PC-9 (cell line): ENCODE measurements around the gene ANKRD61. TPM values are rescaled to one million over a fixed set of nuclear protein-coding genes. Genes with fewer than 3 reads are reported as not detected.
A peak's percentile ranks its signal among the peaks of the same experiment; 100 is the strongest.
"Not testable (repeated sequence)": the region's sequence is repeated elsewhere in the genome, so short reads cannot be mapped to it uniquely, and the experiment has no call there.

Source experiments
- BruUV-seq: library from RNA; stranded (reverse); fragments of 400-500 nt; replicated peaks from 2 replicates; lab custom pipeline; 2021; lab: Mats Ljungman, UMichigan
- CTCF ChIA-PET: fragments of 300-600 bp; sonication (Branson Sonifier 250); formaldehyde crosslinking; loops from one replicate; lab custom pipeline; 2022; ENCODE audit warnings: antibody characterized with exemption; lab: Charles Lee
- POLR2A ChIA-PET: fragments of 300-600 bp; sonication (Branson Sonifier 250); formaldehyde crosslinking; loops from one replicate; lab custom pipeline; 2022; ENCODE audit warnings: antibody characterized with exemption; ENCODE audit not compliant: unreplicated experiment; lab: Charles Lee
- DNase-seq, 2 experiments: peaks; one replicate each; pipeline versions ENCODE4 v3.0.0 to v3.0.0-alpha.2; 2015 to 2022; ENCODE audit warnings: mixed read lengths in 1 of 2
- H2AFZ ChIP-seq: fragments of 200-600 bp; sonication (generic); 2 replicates; pipeline ENCODE4 v1.8.1; 2017; ENCODE audit warnings: antibody characterized with exemption
- H3F3A ChIP-seq: fragments of 200-600 bp; sonication (generic); 2 replicates; pipeline ENCODE4 v1.8.1; 2017; ENCODE audit warnings: antibody characterized with exemption, mild to moderate bottlenecking, low read depth; ENCODE audit not compliant: insufficient read depth
- H3K27ac ChIP-seq: fragments of 200-600 bp; sonication (generic); 2 replicates; pipeline ENCODE4 v1.6.1; 2016; ENCODE audit warnings: mixed run types
- H3K27me3 ChIP-seq: fragments of 200-600 bp; sonication (generic); 2 replicates; pipeline ENCODE4 v1.6.1; 2016; ENCODE audit warnings: low read depth, mixed run types; ENCODE audit not compliant: insufficient read depth
- H3K36me3 ChIP-seq: fragments of 200-600 bp; sonication (generic); 2 replicates; pipeline ENCODE4 v1.6.1; 2016; ENCODE audit warnings: low read depth, mixed run types
- H3K4me1 ChIP-seq: fragments of 200-600 bp; sonication (generic); replicated peaks from 2 replicates; pipeline ENCODE4 v1.6.1; 2016; ENCODE audit warnings: mixed run types; ENCODE audit not compliant: insufficient read depth
- H3K4me2 ChIP-seq: fragments of 200-600 bp; sonication (generic); 2 replicates; pipeline ENCODE4 v1.6.1; 2017; ENCODE audit warnings: mixed run types
- H3K4me3 ChIP-seq: fragments of 200-600 bp; sonication (generic); 2 replicates; pipeline ENCODE4 v1.6.1; 2016; ENCODE audit warnings: mixed run types
- H3K79me2 ChIP-seq: fragments of 200-600 bp; sonication (generic); 2 replicates; pipeline ENCODE4 v1.6.1; 2017; ENCODE audit warnings: low read depth, mixed run types
- H3K9me2 ChIP-seq: fragments of 200-600 bp; sonication (generic); 2 replicates; pipeline ENCODE4 v1.8.1; 2017; ENCODE audit warnings: mild to moderate bottlenecking; ENCODE audit not compliant: insufficient read depth
- H3K9me3 ChIP-seq: fragments of 200-600 bp; sonication (generic); 2 replicates; pipeline ENCODE4 v1.8.1; 2016; ENCODE audit warnings: low read depth; ENCODE audit not compliant: insufficient read depth
- H4K20me1 ChIP-seq: fragments of 200-600 bp; sonication (generic); 2 replicates; pipeline ENCODE4 v1.8.1; 2017; ENCODE audit not compliant: insufficient read depth
- EZH2 ChIP-seq: fragments of 200-600 bp; sonication (generic); IDR thresholded peaks from 2 replicates; pipeline ENCODE4 v1.8.0; 2017; ENCODE audit warnings: antibody characterized with exemption, low read depth
- intact Hi-C: fragments of 100-400 bp; cut with micrococcal nuclease; formaldehyde crosslinking; loops from one replicate; pipeline ENCODE4 v1.10.0; 2022; ENCODE audit not compliant: unreplicated experiment
- total RNA-seq: library from RNA; stranded (reverse); gene quantifications from 2 replicates; pipeline ENCODE4 v1.2.3, GENCODE V29; 2021
- TF ChIP-seq, protein P1 (sequence below): fragments of 200-600 bp; sonication (generic); conservative IDR thresholded peaks from 2 replicates; pipeline ENCODE4 v1.6.1; 2017; ENCODE audit warnings: mixed run types, antibody characterized with exemption, mild to moderate bottlenecking, moderate library complexity

ANKRD61 gene
- total RNA-seq, 1 experiment from 2014 or later: 0.37 TPM

DNA sequence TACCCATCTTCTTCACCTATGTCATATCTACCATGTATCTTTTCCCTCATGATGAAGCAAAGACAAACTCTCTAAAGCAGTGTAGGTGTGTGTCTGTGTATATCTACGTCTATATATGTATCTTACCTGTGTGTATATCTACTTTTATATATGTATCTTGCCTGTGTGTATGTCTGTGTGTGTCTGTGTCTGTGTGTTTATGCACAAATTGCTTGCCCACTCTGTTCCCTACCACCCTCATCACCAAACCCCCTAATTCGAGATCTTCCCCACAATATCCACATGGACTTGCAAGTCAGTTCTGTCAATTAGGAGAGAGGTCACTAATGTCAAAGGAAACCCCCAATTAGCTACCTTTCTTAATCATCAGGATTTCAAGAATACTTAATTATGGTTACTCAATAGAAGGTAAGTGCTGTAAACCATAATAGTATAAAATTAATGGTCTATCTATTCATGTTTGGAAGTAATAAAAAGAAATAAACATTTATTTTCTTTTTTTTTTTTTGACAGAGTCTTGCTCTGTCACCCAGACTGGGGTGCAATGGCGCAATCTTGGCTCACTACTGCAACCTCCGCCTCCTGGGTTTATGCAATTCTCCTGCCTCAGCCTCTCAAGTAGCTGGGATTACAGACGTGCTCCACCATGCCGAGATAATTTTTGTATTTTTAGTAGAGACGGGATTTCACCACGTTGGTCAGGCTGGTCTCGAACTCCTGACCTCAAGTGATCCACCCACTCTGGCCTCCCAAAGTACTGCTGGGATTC, 43.6 kb downstream of the ANKRD61 start:
- Histone ChIP-seq H3K79me2 (no peaks in the 10 kb centered on the region), H3F3A (peaks cover 40% of the 10 kb centered on the region), H2AFZ (no peak overlapping the region), H4K20me1 (no peaks in the 10 kb centered on the region), H3K4me1 (peaks cover 21% of the 10 kb centered on the region), H3K9me3 (no peaks in the 10 kb centered on the region), H3K27me3 (no peaks in the 10 kb centered on the region), H3K9me2 (no peaks in the 10 kb centered on the region), H3K27ac (no peak overlapping the region), H3K36me3 (no peaks in the 10 kb centered on the region), H3K4me3 (no peak overlapping the region), H3K4me2 (no peak overlapping the region)
- BruUV-seq: no TSS peak
- ChIA-PET POLR2A (no interaction called here), CTCF (no interaction called here)
- no peak for DNase-seq
- intact Hi-C loops: no loop called here
- no peak for TF ChIP-seq EZH2
- TF ChIP-seq, protein P1, sequence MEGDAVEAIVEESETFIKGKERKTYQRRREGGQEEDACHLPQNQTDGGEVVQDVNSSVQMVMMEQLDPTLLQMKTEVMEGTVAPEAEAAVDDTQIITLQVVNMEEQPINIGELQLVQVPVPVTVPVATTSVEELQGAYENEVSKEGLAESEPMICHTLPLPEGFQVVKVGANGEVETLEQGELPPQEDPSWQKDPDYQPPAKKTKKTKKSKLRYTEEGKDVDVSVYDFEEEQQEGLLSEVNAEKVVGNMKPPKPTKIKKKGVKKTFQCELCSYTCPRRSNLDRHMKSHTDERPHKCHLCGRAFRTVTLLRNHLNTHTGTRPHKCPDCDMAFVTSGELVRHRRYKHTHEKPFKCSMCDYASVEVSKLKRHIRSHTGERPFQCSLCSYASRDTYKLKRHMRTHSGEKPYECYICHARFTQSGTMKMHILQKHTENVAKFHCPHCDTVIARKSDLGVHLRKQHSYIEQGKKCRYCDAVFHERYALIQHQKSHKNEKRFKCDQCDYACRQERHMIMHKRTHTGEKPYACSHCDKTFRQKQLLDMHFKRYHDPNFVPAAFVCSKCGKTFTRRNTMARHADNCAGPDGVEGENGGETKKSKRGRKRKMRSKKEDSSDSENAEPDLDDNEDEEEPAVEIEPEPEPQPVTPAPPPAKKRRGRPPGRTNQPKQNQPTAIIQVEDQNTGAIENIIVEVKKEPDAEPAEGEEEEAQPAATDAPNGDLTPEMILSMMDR: no peak

DNA sequence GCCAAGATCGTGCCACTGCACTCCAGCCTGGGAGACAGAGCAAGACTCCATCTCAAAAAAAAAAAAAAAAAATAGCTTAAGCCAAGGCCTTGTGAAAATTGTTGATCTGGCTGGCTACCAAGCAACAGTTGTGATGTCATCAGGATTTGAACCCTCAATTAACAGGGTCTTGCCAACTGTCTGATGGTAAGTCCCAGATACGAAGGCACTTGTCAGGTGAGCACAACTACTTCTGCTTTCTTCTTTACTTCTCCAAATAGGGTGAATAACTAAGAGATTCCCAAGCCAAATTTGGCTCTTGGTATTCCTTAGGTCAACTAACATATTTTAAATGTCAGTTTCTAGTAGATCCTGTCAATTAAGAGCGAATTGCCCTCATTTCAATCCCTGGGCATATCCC, 47.4 kb downstream of the ANKRD61 start:
- intact Hi-C loops: no loop called here
- H3K9me2 ChIP-seq: no peaks in the 10 kb centered on the region
- H3K4me3 ChIP-seq: no peak overlapping the region
- no peak overlapping the region for H2AFZ ChIP-seq
- peaks cover 20% of the 10 kb centered on the region for H3K4me1 ChIP-seq
- H3K4me2 ChIP-seq: no peak overlapping the region
- no peaks in the 10 kb centered on the region for H4K20me1 ChIP-seq
- POLR2A ChIA-PET: interaction anchor here (0.6 kb wide), 1 partner anchor 177 kb away, joined by 27 read pairs; no protein-coding TSS in a partner anchor
- H3K27ac ChIP-seq: peak overlapping the region; percentile 94
- no peaks in the 10 kb centered on the region for H3K27me3 ChIP-seq
- no peaks in the 10 kb centered on the region for H3K79me2 ChIP-seq
- DNase-seq: no peak
- peaks cover 46% of the 10 kb centered on the region for H3F3A ChIP-seq
- no peaks in the 10 kb centered on the region for H3K9me3 ChIP-seq
- H3K36me3 ChIP-seq: no peaks in the 10 kb centered on the region
- BruUV-seq: no TSS peak
- CTCF ChIA-PET: interaction anchor here (0.6 kb wide), 1 partner anchor 204 kb away, joined by 7 read pairs; no protein-coding TSS in a partner anchor
- TF ChIP-seq, protein P1: no peak
- TF ChIP-seq EZH2: no peak

DNA sequence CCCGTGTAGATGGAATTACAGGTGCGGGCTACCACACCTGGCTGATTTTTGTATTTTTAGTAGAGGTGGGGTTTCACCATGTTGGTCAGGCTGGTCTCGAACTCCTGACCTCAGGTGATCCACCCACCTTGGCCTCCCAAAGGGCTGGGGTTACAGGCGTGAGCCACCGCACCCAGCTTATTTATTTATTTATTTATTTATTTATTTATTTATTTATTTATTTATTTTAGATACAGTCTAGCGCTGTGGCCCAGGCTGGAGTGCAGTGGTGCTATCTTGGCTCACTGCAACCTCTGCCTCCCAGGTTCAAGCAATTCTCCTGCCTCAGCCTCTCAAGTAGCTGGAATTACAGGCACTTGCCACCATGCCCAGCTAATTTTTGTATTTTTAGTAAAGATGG, 51.9 kb downstream of the ANKRD61 start:
- H3K27me3 ChIP-seq, H3K36me3 ChIP-seq, H3K4me3 ChIP-seq, H2AFZ ChIP-seq, H3K4me2 ChIP-seq, H3K9me3 ChIP-seq, intact Hi-C loops, H3K79me2 ChIP-seq, H4K20me1 ChIP-seq, BruUV-seq, DNase-seq, H3K27ac ChIP-seq, H3K9me2 ChIP-seq: not testable (repeated sequence)
- ChIA-PET CTCF (interaction anchor here (0.6 kb wide), 1 partner anchor 27 kb away, joined by 3 read pairs; no protein-coding TSS in a partner anchor), POLR2A (interaction anchor here (0.6 kb wide), 1 partner anchor 188 kb away, joined by 7 read pairs; no protein-coding TSS in a partner anchor)
- peaks cover 13% of the 10 kb centered on the region for H3K4me1 ChIP-seq
- H3F3A ChIP-seq: peaks cover 18% of the 10 kb centered on the region

Other genes starting within 250 kb of the ANKRD61 start
- gene RNF216, start 249.7 kb upstream of the ANKRD61 start, total RNA-seq: 38.0 and 39.9 TPM in 2 replicates
- 0.83 TPM in 1 of 2 replicates, not detected in the other for gene OCM, start 150.6 kb upstream of the ANKRD61 start, total RNA-seq
- gene CCZ1, start 132.6 kb upstream of the ANKRD61 start, total RNA-seq: 54.3 and 81.7 TPM in 2 replicates
- 0.80 TPM in 1 of 2 replicates, not detected in the other for gene RSPH10B, start 60.7 kb upstream of the ANKRD61 start, total RNA-seq
- gene PMS2, start 22.3 kb upstream of the ANKRD61 start, total RNA-seq: 30.4 and 32.1 TPM in 2 replicates
- 65.1 and 73.8 TPM in 2 replicates for gene AIMP2, start 22.1 kb upstream of the ANKRD61 start, total RNA-seq
- gene EIF2AK1, start 27.8 kb downstream of the ANKRD61 start, total RNA-seq: 202 and 239 TPM in 2 replicates
- gene USP42, start 73.6 kb downstream of the ANKRD61 start, total RNA-seq: 17.5 TPM in 2 replicates
- gene CYTH3, start 241.2 kb downstream of the ANKRD61 start, total RNA-seq: 78.8 and 84.4 TPM in 2 replicates